Measurements from ENCODE around the gene PREX1. TPM values are rescaled to one million over a fixed set of nuclear protein-coding genes. Genes with fewer than 3 reads are reported as not detected.
A peak's percentile ranks its signal among the peaks of the same experiment; 100 is the strongest.

Gene PREX1
- total and polyA plus RNA-seq, 2 donors from 2014 or later: 8.5 to 38.2 TPM

DNA sequence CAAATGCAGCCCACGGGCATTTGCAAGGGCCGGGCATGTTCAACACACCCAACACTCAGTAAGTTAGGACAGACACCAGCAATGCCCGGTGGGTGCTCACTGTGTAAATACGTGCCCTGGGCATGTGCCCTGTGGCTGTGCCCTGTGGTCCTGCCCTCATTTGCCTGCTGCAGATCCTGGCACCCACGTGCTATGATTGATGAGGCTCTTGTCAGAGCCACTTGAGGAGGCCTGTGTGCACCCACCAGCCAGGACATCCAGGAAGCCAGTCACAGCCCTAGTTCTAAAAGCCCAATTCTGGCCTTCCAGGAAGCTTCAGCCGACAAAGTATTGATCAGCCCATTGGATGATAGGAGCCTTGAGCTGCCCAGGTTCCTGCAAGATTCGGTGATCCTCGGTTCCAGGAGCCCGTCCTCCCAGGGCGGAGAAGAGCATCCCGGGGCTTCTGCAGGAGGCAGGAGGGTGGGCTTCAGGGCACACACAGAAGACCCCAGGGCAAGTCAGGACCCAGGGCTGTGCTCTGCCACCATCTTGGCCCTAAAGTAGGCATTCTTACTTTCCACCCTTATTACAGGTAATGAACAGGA lies 223.9 kb downstream of the PREX1 start:
- no peak for FAIRE-seq
- no peaks in the 10 kb centered on the region for H3K36me3 ChIP-seq (ENCODE audit: control insufficient read depth in 2 of 3, insufficient read depth in 3 of 3, low read length in 3 of 3)
- intact Hi-C loops (cut with DNase I): no loop called here
- H3K9me3 ChIP-seq (ENCODE audit: control insufficient read depth in 2 of 3, insufficient read depth in 1 of 3, low read length in 3 of 3): no peaks in the 10 kb centered on the region
- H3K27me3 ChIP-seq (ENCODE audit: control insufficient read depth, insufficient read depth, low read length): no peaks in the 10 kb centered on the region
- no peak overlapping the region for H3K9ac ChIP-seq (ENCODE audit: low read length in 3 of 3)
- H3K4me1 ChIP-seq (ENCODE audit: control insufficient read depth in 2 of 3, insufficient read depth in 2 of 3, low read depth in 1 of 3, low read length in 3 of 3): no peaks in the 10 kb centered on the region
- TF ChIP-seq, protein P1, sequence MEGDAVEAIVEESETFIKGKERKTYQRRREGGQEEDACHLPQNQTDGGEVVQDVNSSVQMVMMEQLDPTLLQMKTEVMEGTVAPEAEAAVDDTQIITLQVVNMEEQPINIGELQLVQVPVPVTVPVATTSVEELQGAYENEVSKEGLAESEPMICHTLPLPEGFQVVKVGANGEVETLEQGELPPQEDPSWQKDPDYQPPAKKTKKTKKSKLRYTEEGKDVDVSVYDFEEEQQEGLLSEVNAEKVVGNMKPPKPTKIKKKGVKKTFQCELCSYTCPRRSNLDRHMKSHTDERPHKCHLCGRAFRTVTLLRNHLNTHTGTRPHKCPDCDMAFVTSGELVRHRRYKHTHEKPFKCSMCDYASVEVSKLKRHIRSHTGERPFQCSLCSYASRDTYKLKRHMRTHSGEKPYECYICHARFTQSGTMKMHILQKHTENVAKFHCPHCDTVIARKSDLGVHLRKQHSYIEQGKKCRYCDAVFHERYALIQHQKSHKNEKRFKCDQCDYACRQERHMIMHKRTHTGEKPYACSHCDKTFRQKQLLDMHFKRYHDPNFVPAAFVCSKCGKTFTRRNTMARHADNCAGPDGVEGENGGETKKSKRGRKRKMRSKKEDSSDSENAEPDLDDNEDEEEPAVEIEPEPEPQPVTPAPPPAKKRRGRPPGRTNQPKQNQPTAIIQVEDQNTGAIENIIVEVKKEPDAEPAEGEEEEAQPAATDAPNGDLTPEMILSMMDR (IDR thresholded peaks at IDR 0.05; ENCODE audit: borderline replicate concordance, extremely low read depth, insufficient read depth): no peak
- H3K4me3 ChIP-seq (ENCODE audit: low read length in 3 of 3): no peak overlapping the region
- no peak for DNase-seq
- H3K27ac ChIP-seq (ENCODE audit: low read depth in 2 of 2, low read length in 2 of 2): no peak overlapping the region

DNA sequence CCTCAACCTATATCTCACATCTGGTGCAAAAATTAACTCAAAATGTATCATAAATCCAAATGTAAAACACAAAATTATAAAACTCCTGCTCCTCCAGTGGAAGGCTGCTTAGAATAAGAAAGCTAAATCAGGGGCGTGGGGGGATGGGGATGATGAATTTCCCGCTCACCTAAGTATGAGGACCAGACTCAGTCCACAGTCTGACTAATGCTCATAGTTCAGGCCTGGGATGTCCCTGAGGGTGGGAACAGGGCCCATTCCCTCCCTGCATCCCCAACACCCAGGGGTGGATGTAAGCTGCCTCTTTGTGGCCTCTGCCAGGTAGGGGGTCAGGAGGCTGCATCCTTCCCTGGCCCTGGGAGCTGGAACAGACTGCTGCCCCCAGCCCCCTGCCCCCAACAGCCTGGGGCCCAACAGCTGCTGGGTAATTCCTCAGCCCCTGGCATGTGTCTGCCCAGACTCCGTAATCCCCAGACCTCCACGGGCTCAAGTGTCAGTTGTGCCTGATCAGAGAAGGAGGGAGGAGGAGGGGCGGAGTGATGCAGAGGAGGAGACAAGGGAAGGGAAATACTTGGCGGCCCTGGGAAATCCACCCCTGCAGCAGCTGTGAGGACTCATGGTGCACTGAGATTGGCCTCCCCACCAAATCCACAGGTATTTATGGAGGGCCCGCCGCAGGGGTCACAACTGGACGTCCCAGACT lies 224.5 kb downstream of the PREX1 start:
- no peaks in the 10 kb centered on the region for H3K9me3 ChIP-seq (ENCODE audit: control insufficient read depth in 2 of 3, insufficient read depth in 1 of 3, low read length in 3 of 3)
- peak; percentile 54 to 75 (median 69) for DNase-seq
- intact Hi-C loops (cut with DNase I): no loop called here
- no peak overlapping the region for H3K9ac ChIP-seq (ENCODE audit: low read length in 3 of 3)
- TF ChIP-seq, protein P1 (IDR thresholded peaks at IDR 0.05; ENCODE audit: borderline replicate concordance, extremely low read depth, insufficient read depth): no peak
- H3K36me3 ChIP-seq (ENCODE audit: control insufficient read depth in 2 of 3, insufficient read depth in 3 of 3, low read length in 3 of 3): no peaks in the 10 kb centered on the region
- FAIRE-seq: no peak
- H3K4me1 ChIP-seq (ENCODE audit: control insufficient read depth in 2 of 3, insufficient read depth in 2 of 3, low read depth in 1 of 3, low read length in 3 of 3): no peaks in the 10 kb centered on the region
- H3K27ac ChIP-seq (ENCODE audit: low read depth in 2 of 2, low read length in 2 of 2): no peak overlapping the region
- no peaks in the 10 kb centered on the region for H3K27me3 ChIP-seq (ENCODE audit: control insufficient read depth, insufficient read depth, low read length)
- no peak overlapping the region for H3K4me3 ChIP-seq (ENCODE audit: low read length in 3 of 3)

DNA sequence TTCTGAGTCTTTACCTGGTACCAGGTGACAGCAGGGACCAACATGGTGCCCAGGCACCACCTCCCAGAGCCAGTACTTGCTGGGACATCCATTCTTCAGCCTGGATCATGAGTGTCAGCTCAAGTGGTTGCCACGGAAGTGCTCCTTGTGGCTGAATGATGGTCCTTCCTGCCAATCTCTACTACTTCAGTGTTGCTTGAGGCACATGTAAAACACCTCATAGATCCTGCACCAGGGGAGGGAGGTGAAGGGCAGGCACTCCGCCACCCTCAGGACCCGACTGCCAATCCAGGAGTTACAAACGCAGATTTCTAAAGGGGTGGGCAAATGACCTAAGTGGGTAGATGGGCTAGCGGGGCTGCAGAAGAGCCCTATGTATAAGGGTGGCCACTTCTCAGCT lies 226.0 kb downstream of the PREX1 start:
- TF ChIP-seq, protein P1 (IDR thresholded peaks at IDR 0.05; ENCODE audit: borderline replicate concordance, extremely low read depth, insufficient read depth): no peak
- DNase-seq (no peak), FAIRE-seq (no peak)
- H3K27ac ChIP-seq (ENCODE audit: low read depth in 2 of 2, low read length in 2 of 2): no peak overlapping the region
- H3K36me3 ChIP-seq (ENCODE audit: control insufficient read depth in 2 of 3, insufficient read depth in 3 of 3, low read length in 3 of 3): no peaks in the 10 kb centered on the region
- no peaks in the 10 kb centered on the region for H3K4me1 ChIP-seq (ENCODE audit: control insufficient read depth in 2 of 3, insufficient read depth in 2 of 3, low read depth in 1 of 3, low read length in 3 of 3)
- no peaks in the 10 kb centered on the region for H3K9me3 ChIP-seq (ENCODE audit: control insufficient read depth in 2 of 3, insufficient read depth in 1 of 3, low read length in 3 of 3)
- intact Hi-C loops (cut with DNase I): no loop called here
- no peak overlapping the region for H3K9ac ChIP-seq (ENCODE audit: low read length in 3 of 3)
- H3K4me3 ChIP-seq (ENCODE audit: low read length in 3 of 3): no peak overlapping the region
- no peaks in the 10 kb centered on the region for H3K27me3 ChIP-seq (ENCODE audit: control insufficient read depth, insufficient read depth, low read length)

Data from kidney (tissue), 14 donors.